ENCODE results near the gene HMCN2. TPM values are rescaled to one million over a fixed set of nuclear protein-coding genes. Genes with fewer than 3 reads are reported as not detected.

The HMCN2 gene
- total RNA-seq, 1 experiment from 2014 or later: not detected

- Mint-ChIP-seq H3K36me3 (ENCODE audit: insufficient read depth, unreplicated experiment) (no peaks in the 10 kb centered on the region), H3K4me3 (ENCODE audit: unreplicated experiment) (no peak overlapping the region), H3K4me1 (ENCODE audit: insufficient read depth, unreplicated experiment) (no peaks in the 10 kb centered on the region), H3K27ac (ENCODE audit: low read depth, unreplicated experiment) (no peak overlapping the region), H3K27me3 (ENCODE audit: insufficient read depth, unreplicated experiment) (peaks cover 84% of the 10 kb centered on the region), H3K9me3 (ENCODE audit: unreplicated experiment) (no peaks in the 10 kb centered on the region)
- no peak for TF ChIP-seq CTCF (IDR thresholded peaks at IDR 0.05; ENCODE audit: unreplicated experiment)
- POLR2A ChIA-PET: interaction anchor here (0.6 kb wide), 1 partner anchor 163 kb away, joined by 3 read pairs; no protein-coding TSS in a partner anchor
- no TSS peak for BruUV-seq (replicated peaks)
- CTCF ChIA-PET: interaction anchor here (0.5 kb wide), 1 partner anchor 86 kb away, joined by 5 read pairs; no protein-coding TSS in a partner anchor
- DNase-seq (ENCODE audit: unreplicated experiment): peak; percentile 39
- intact Hi-C loops (cut with micrococcal nuclease): no loop called here
Observed at GRCh38 chr9:130327781-130328348, 62.3 kb downstream of the HMCN2 start.

DNA sequence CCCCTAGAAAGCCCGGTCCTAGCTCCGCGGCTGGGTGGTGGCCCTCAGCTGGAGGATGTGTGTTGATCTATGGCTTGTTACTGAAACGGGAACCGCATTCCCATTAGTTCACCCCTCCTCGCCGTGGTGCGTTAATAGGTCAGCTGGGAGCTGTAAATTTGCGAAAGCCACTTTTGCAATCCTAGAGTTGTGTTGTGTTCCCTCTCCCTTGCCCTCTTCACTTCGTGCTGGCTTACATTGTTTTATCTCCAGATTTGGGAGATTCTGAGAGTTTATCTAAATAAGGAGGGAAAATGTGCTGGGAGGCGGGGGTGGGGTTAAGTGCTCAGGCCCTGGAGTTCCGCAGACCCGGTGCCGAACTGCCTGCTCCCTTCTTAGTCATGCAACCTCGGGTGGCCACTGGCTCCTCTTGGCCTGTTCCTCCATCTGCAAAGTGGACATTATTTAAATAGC lies 62.8 kb downstream of the HMCN2 start:
- intact Hi-C loops (cut with micrococcal nuclease): no loop called here
- Mint-ChIP-seq H3K4me3 (ENCODE audit: unreplicated experiment) (no peak overlapping the region), H3K4me1 (ENCODE audit: insufficient read depth, unreplicated experiment) (no peaks in the 10 kb centered on the region), H3K27ac (ENCODE audit: low read depth, unreplicated experiment) (no peak overlapping the region), H3K27me3 (ENCODE audit: insufficient read depth, unreplicated experiment) (peaks cover 84% of the 10 kb centered on the region), H3K9me3 (ENCODE audit: unreplicated experiment) (no peaks in the 10 kb centered on the region), H3K36me3 (ENCODE audit: insufficient read depth, unreplicated experiment) (no peaks in the 10 kb centered on the region)
- TF ChIP-seq CTCF (IDR thresholded peaks at IDR 0.05; ENCODE audit: unreplicated experiment): no peak
- ChIA-PET CTCF (interaction anchor here (0.5 kb wide), 1 partner anchor 86 kb away, joined by 5 read pairs; no protein-coding TSS in a partner anchor), POLR2A (interaction anchor here (0.6 kb wide), 1 partner anchor 163 kb away, joined by 3 read pairs; no protein-coding TSS in a partner anchor)
- no TSS peak for BruUV-seq (replicated peaks)
- no peak for DNase-seq (ENCODE audit: unreplicated experiment)

DNA sequence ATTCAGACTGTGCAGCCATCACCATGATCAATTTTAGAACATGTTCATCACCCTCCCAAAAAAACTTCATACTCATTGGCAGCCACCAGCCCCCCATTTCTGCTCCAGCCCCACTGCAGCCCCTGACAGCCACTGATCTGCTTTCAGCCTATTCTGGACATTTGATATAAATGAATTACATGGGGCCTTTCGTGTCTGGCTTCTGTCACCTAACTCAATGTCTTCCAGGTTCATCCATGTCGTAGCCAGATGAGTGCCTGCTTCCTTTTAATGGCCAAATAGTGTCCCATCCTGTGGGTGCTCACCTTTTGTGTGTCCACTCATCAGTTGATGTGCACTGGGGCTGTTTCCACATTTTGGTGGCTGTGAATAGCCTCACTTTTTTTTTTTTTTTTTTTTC lies 63.5 kb downstream of the HMCN2 start:
- no peak overlapping the region for H3K4me3 Mint-ChIP-seq (ENCODE audit: unreplicated experiment)
- H3K9me3 Mint-ChIP-seq (ENCODE audit: unreplicated experiment): no peaks in the 10 kb centered on the region
- H3K4me1 Mint-ChIP-seq (ENCODE audit: insufficient read depth, unreplicated experiment): no peaks in the 10 kb centered on the region
- peaks cover 84% of the 10 kb centered on the region for H3K27me3 Mint-ChIP-seq (ENCODE audit: insufficient read depth, unreplicated experiment)
- CTCF ChIA-PET: no interaction called here
- DNase-seq (ENCODE audit: unreplicated experiment): no peak
- no peak for TF ChIP-seq CTCF (IDR thresholded peaks at IDR 0.05; ENCODE audit: unreplicated experiment)
- BruUV-seq (replicated peaks): no TSS peak
- no peaks in the 10 kb centered on the region for H3K36me3 Mint-ChIP-seq (ENCODE audit: insufficient read depth, unreplicated experiment)
- POLR2A ChIA-PET: no interaction called here
- no peak overlapping the region for H3K27ac Mint-ChIP-seq (ENCODE audit: low read depth, unreplicated experiment)
- intact Hi-C loops (cut with micrococcal nuclease): no loop called here

DNA sequence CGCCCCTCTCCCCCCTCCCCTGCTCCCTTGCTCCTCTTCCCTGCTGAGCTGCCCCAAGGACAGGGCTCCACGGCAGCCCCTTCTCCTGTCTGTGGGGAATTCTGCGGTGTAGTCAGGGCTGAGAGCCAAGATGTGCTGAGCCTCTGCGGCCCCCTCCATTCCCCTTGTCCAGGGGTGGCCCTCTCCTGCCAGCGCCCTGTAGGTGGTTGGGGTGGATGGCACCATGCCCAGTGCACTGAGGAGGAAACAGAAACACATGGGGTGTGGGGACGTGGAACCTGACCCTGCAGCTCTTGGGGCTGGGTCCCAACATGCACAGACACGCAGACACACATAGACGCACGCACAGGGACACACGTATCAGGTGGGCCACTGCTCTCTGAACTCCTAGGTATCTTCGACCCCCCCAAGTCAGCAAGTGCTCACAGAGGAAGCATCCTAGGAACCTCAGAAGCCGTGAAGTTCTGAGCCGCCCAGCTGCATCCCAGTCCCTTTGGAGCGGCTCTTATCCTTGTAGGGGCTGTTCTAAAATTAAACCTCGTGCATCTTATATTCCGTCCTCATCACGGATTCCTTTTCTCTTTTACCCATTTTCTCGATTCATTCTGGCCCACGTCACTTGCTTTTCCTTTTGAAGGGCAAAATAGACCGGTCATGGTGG lies 64.8 kb downstream of the HMCN2 start:
- no TSS peak for BruUV-seq (replicated peaks)

More for the DNA sequence above, 64.8 kb downstream of the HMCN2 start:
- no peak for TF ChIP-seq CTCF (IDR thresholded peaks at IDR 0.05; ENCODE audit: unreplicated experiment)
- no peaks in the 10 kb centered on the region for H3K4me1 Mint-ChIP-seq (ENCODE audit: insufficient read depth, unreplicated experiment)
- peak; percentile 28 for DNase-seq (ENCODE audit: unreplicated experiment)
- H3K27ac Mint-ChIP-seq (ENCODE audit: low read depth, unreplicated experiment): no peak overlapping the region
- POLR2A ChIA-PET: no interaction called here
- no peak overlapping the region for H3K4me3 Mint-ChIP-seq (ENCODE audit: unreplicated experiment)
- peaks cover 91% of the 10 kb centered on the region for H3K27me3 Mint-ChIP-seq (ENCODE audit: insufficient read depth, unreplicated experiment)
- H3K36me3 Mint-ChIP-seq (ENCODE audit: insufficient read depth, unreplicated experiment): no peaks in the 10 kb centered on the region
- no peaks in the 10 kb centered on the region for H3K9me3 Mint-ChIP-seq (ENCODE audit: unreplicated experiment)
- intact Hi-C loops (cut with micrococcal nuclease): no loop called here
- CTCF ChIA-PET: interaction anchor here (1.0 kb wide), 1 partner anchor 80 kb away, joined by 4 read pairs; no protein-coding TSS in a partner anchor
